Measurements from ENCODE around the gene SPEG.

The SPEG gene

GRCh38 chr2:219475697-219476651 is 41.3 kb downstream of the SPEG start:
- FAIRE-seq: no peak

GRCh38 chr2:219476652-219477151 is 42.1 kb downstream of the SPEG start:
- no peak for FAIRE-seq
- no peak for DNase-seq (ENCODE audit: low spot score)

More at GRCh38 chr2:219475697-219476651, 41.3 kb downstream of the SPEG start:
- peak; percentile 15 for DNase-seq (ENCODE audit: low spot score)

- FAIRE-seq (no peak), DNase-seq (ENCODE audit: low spot score) (no peak)
These were observed 42.5 kb downstream of the SPEG start for GRCh38 chr2:219477179-219477578.

- no peak for DNase-seq (ENCODE audit: low spot score)
- no peak for FAIRE-seq
These were observed 43.2 kb downstream of the SPEG start for GRCh38 chr2:219477815-219478214.

GRCh38 chr2:219478916-219479315 is 44.3 kb downstream of the SPEG start:
- no peak for FAIRE-seq
- no peak for DNase-seq (ENCODE audit: low spot score)

GRCh38 chr2:219480004-219480403 is 45.4 kb downstream of the SPEG start:
- no peak for DNase-seq (ENCODE audit: low spot score)
- no peak for FAIRE-seq

GRCh38 chr2:219482674-219483405 is 48.2 kb downstream of the SPEG start:
- DNase-seq (ENCODE audit: low spot score) (no peak), FAIRE-seq (no peak)

- FAIRE-seq (no peak), DNase-seq (ENCODE audit: low spot score) (no peak)
These were observed 49.1 kb downstream of the SPEG start for GRCh38 chr2:219483451-219484342.

GRCh38 chr2:219484343-219485200 is 49.9 kb downstream of the SPEG start:
- FAIRE-seq (no peak), DNase-seq (ENCODE audit: low spot score) (no peak)

- no peak for DNase-seq (ENCODE audit: low spot score)
- FAIRE-seq: no peak
These were observed 50.5 kb downstream of the SPEG start for GRCh38 chr2:219485201-219485580.

GRCh38 chr2:219486380-219486959 is 51.8 kb downstream of the SPEG start:
- DNase-seq (ENCODE audit: low spot score): no peak
- no peak for FAIRE-seq

- DNase-seq (ENCODE audit: low spot score) (no peak), FAIRE-seq (no peak)
These were observed 53.7 kb downstream of the SPEG start for GRCh38 chr2:219488149-219488843.

- no peak for FAIRE-seq
These were observed 54.2 kb downstream of the SPEG start for GRCh38 chr2:219488844-219489194.

GRCh38 chr2:219489315-219489714 is 54.7 kb downstream of the SPEG start:
- FAIRE-seq: no peak
- DNase-seq (ENCODE audit: low spot score): no peak

More at GRCh38 chr2:219488844-219489194, 54.2 kb downstream of the SPEG start:
- no peak for DNase-seq (ENCODE audit: low spot score)

GRCh38 chr2:219490186-219490585 is 55.5 kb downstream of the SPEG start:
- DNase-seq (ENCODE audit: low spot score) (no peak), FAIRE-seq (no peak)

GRCh38 chr2:219490600-219491130 is 56.0 kb downstream of the SPEG start:
- no peak for FAIRE-seq

GRCh38 chr2:219491278-219491963 is 56.8 kb downstream of the SPEG start:
- no peak for FAIRE-seq
- no peak for DNase-seq (ENCODE audit: low spot score)

More at GRCh38 chr2:219490600-219491130, 56.0 kb downstream of the SPEG start:
- no peak for DNase-seq (ENCODE audit: low spot score)

- DNase-seq (ENCODE audit: low spot score): no peak
- FAIRE-seq: no peak
These were observed 57.9 kb downstream of the SPEG start for GRCh38 chr2:219492575-219492974.
